ENCODE results near the gene SOX8. TPM values are rescaled to one million over a fixed set of nuclear protein-coding genes. Genes with fewer than 3 reads are reported as not detected.

SOX8 gene
- total RNA-seq, 1 experiment from 2014 or later = 5.2 TPM

- TF ChIP-seq TCF7L2 (IDR thresholded peaks at IDR 0.05; ENCODE audit: borderline replicate concordance, extremely low read depth, insufficient read depth, insufficient read length) (no peak), SP1 (IDR thresholded peaks at IDR 0.05; ENCODE audit: low read depth) (no peak)
Observed at GRCh38 chr16:963913-964312, 17.7 kb upstream of the SOX8 start (continued).

GRCh38 chr16:964356-965035, 17.1 kb upstream of the SOX8 start:
- Histone ChIP-seq H3K4me2 (ENCODE audit: low read length) (no peak overlapping the region), H3K27ac (ENCODE audit: low read depth, low read length) (no peak overlapping the region), H3K9me3 (ENCODE audit: control insufficient read depth in 1 of 2, insufficient read depth in 1 of 2, low read depth in 1 of 2, low read length in 2 of 2) (no peaks in the 10 kb centered on the region; a peak in 1 of 4 replicates), H3K36me3 (ENCODE audit: control insufficient read depth in 1 of 2, insufficient read depth in 2 of 2, low read length in 2 of 2) (peaks cover 0 to 9% of the 10 kb centered on the region in 2 experiments; a peak in 1 of 4 replicates), H4K20me1 (ENCODE audit: insufficient read depth) (no peaks in the 10 kb centered on the region), H2AFZ (ENCODE audit: low read depth, low read length, poor library complexity, severe bottlenecking) (no peak overlapping the region), H3K4me3 (replicated peaks in 1 of 2; ENCODE audit: low read depth in 1 of 2, low read length in 2 of 2) (no peak overlapping the region), H3K4me1 (ENCODE audit: control insufficient read depth in 1 of 2, insufficient read depth in 2 of 2, low read length in 2 of 2) (peaks cover 8 to 11% of the 10 kb centered on the region in 2 experiments), H3K27me3 (ENCODE audit: insufficient read depth, low read length) (no peaks in the 10 kb centered on the region), H3K9ac (ENCODE audit: low read length) (no peak overlapping the region), H3K9me2 (ENCODE audit: insufficient read depth) (no peaks in the 10 kb centered on the region), H3K79me2 (ENCODE audit: insufficient read depth, low read length) (peaks cover 3% of the 10 kb centered on the region; the same call in 1 of the 2 replicates)
- ChIA-PET POLR2A (interaction anchor here (0.8 kb wide), 1 partner anchor 17 kb away, joined by 4 read pairs; the partner anchor contains the start of gene SOX8), RAD21 (ENCODE audit: low non-redundant PET in 1 of 2, low total read pairs in 2 of 2, uncharacterized antibody in 2 of 2, unreplicated experiment in 2 of 2) (no interaction called here), CTCF (no interaction called here)
- ATAC-seq (no peak), DNase-seq (ENCODE audit: low read depth, low spot score) (no peak)
- intact Hi-C loops (cut with micrococcal nuclease) = no loop called here
- BruUV-seq (replicated peaks) = no TSS peak
- TF ChIP-seq CTCF (IDR thresholded peaks at IDR 0.05 in 2 of 3, conservative IDR thresholded peaks at IDR 0.05 in 1 of 3; ENCODE audit: borderline replicate concordance in 1 of 3, insufficient read depth in 1 of 3, low read depth in 2 of 3, low read length in 2 of 3) (no peak), EZH2 (IDR thresholded peaks at IDR 0.05) (no peak), YY1 (IDR thresholded peaks at IDR 0.05; ENCODE audit: extremely low read depth, insufficient replicate concordance, low read depth, low read length) (no peak), ATF3 (IDR thresholded peaks at IDR 0.05) (no peak), CBX3 (IDR thresholded peaks at IDR 0.05; ENCODE audit: low read depth) (no peak), SP1 (IDR thresholded peaks at IDR 0.05; ENCODE audit: low read depth) (no peak), JUND (IDR thresholded peaks at IDR 0.05) (no peak), RAD21 (IDR thresholded peaks at IDR 0.05; ENCODE audit: low read depth) (no peak), ZFX (IDR thresholded peaks at IDR 0.05) (no peak), MAX (IDR thresholded peaks at IDR 0.05) (no peak), SIN3A (IDR thresholded peaks at IDR 0.05; ENCODE audit: low read depth) (no peak), TCF7L2 (IDR thresholded peaks at IDR 0.05; ENCODE audit: borderline replicate concordance, extremely low read depth, insufficient read depth, insufficient read length) (no peak), EGR1 (IDR thresholded peaks at IDR 0.05; ENCODE audit: low read depth) (no peak), REST (IDR thresholded peaks at IDR 0.05; ENCODE audit: low read depth) (no peak), POLR2A (IDR thresholded peaks at IDR 0.05; ENCODE audit: borderline replicate concordance, extremely low read depth, insufficient read depth, insufficient read length) (no peak), ZBTB33 (IDR thresholded peaks at IDR 0.05; ENCODE audit: extremely low read depth, insufficient replicate concordance, low read length) (no peak), CEBPB (IDR thresholded peaks at IDR 0.05; ENCODE audit: low read depth) (no peak)
